Ectodermal cell (in vitro differentiated cells): ENCODE measurements around the gene METTL24.

Experiments
- H3K27ac ChIP-seq: 2 replicates; pipeline ENCODE4 v1.7.0; 2013; ENCODE audit warnings: mild to moderate bottlenecking, low read depth, low read length; ENCODE audit not compliant: insufficient read depth, poor library complexity, severe bottlenecking
- H3K27me3 ChIP-seq: 2 replicates; pipeline ENCODE4 v1.7.0; 2013; ENCODE audit warnings: mild to moderate bottlenecking, low read length; ENCODE audit not compliant: insufficient read depth, control insufficient read depth, poor library complexity, severe bottlenecking
- H3K36me3 ChIP-seq: one replicate; pipeline ENCODE4 v1.7.0; 2013; ENCODE audit warnings: low read length; ENCODE audit not compliant: control insufficient read depth, insufficient read depth
- H3K4me1 ChIP-seq: one replicate; pipeline ENCODE4 v1.7.0; 2013; ENCODE audit warnings: low read length; ENCODE audit not compliant: control insufficient read depth, insufficient read depth
- H3K4me3 ChIP-seq: 2 replicates; pipeline ENCODE4 v1.7.0; 2013; ENCODE audit warnings: low read depth, low read length, control low read depth; ENCODE audit not compliant: insufficient read depth
- H3K9me3 ChIP-seq: 2 replicates; pipeline ENCODE4 v1.7.0; 2013; ENCODE audit warnings: mild to moderate bottlenecking, low read length, moderate library complexity; ENCODE audit not compliant: control insufficient read depth
- WGBS, 2 experiments: methylation state at CpG; one replicate each; pipeline ENCODE4 v1.1.7; 2013; ENCODE audit warnings: missing lambda C conversion rate in 2 of 2; 5-methylcytosine and 5-hydroxymethylcytosine counted together

METTL24 gene

GRCh38 chr6:110364364-110365105 lies 6.4 kb upstream of the METTL24 start:
- H3K27ac ChIP-seq, result no peak overlapping the region
- H3K36me3 ChIP-seq, result no peaks in the 10 kb centered on the region
- H3K4me3 ChIP-seq, result no peak overlapping the region
- H3K27me3 ChIP-seq, result peaks cover 4% of the 10 kb centered on the region
- WGBS, 2 experiments, result 85 to 87% methylated on average over 5 of the region's 5 CpGs
- no peaks in the 10 kb centered on the region for H3K9me3 ChIP-seq
- H3K4me1 ChIP-seq, result peaks cover 37% of the 10 kb centered on the region

GRCh38 chr6:110363748-110364147 lies 5.6 kb upstream of the METTL24 start:
- no peak overlapping the region for H3K27ac ChIP-seq
- WGBS, 2 experiments, result 91 to 93% methylated on average over 3 of the region's 3 CpGs
- H3K4me3 ChIP-seq, result no peak overlapping the region
- H3K27me3 ChIP-seq, result peaks cover 9% of the 10 kb centered on the region
- no peaks in the 10 kb centered on the region for H3K36me3 ChIP-seq
- H3K9me3 ChIP-seq, result no peaks in the 10 kb centered on the region
- peaks cover 39% of the 10 kb centered on the region for H3K4me1 ChIP-seq

GRCh38 chr6:110360676-110361075 lies 2.5 kb upstream of the METTL24 start:
- Histone ChIP-seq H3K9me3 (no peaks in the 10 kb centered on the region), H3K4me1 (peaks cover 28% of the 10 kb centered on the region), H3K4me3 (no peak overlapping the region), H3K27me3 (peaks cover 31% of the 10 kb centered on the region), H3K36me3 (no peaks in the 10 kb centered on the region), H3K27ac (no peak overlapping the region)
- 95% methylated on average over 3 of the region's 3 CpGs for WGBS, 2 experiments

GRCh38 chr6:110359556-110359955 lies 1.4 kb upstream of the METTL24 start:
- H3K27ac ChIP-seq, result no peak overlapping the region
- H3K27me3 ChIP-seq, result peaks cover 31% of the 10 kb centered on the region
- WGBS, 2 experiments, result 72 to 78% methylated on average over 4 of the region's 5 CpGs

GRCh38 chr6:110358553-110359160 lies 508 bp upstream of the METTL24 start:
- Histone ChIP-seq H3K27ac (no peak overlapping the region), H3K4me3 (peak overlapping the region; percentile 44), H3K27me3 (peaks cover 31% of the 10 kb centered on the region), H3K4me1 (peaks cover 33% of the 10 kb centered on the region), H3K36me3 (no peaks in the 10 kb centered on the region), H3K9me3 (no peaks in the 10 kb centered on the region)
- WGBS, 2 experiments, result 50 to 57% methylated on average over 12 of the region's 13 CpGs

More at GRCh38 chr6:110359556-110359955, 1.4 kb upstream of the METTL24 start:
- no peak overlapping the region for H3K4me3 ChIP-seq
- H3K36me3 ChIP-seq, result no peaks in the 10 kb centered on the region
- H3K9me3 ChIP-seq, result no peaks in the 10 kb centered on the region
- H3K4me1 ChIP-seq, result peaks cover 34% of the 10 kb centered on the region

GRCh38 chr6:110357298-110357663 lies 868 bp downstream of the METTL24 start:
- Histone ChIP-seq H3K27me3 (peaks cover 31% of the 10 kb centered on the region), H3K4me3 (peak overlapping the region; percentile 42), H3K4me1 (peaks cover 44% of the 10 kb centered on the region), H3K36me3 (no peaks in the 10 kb centered on the region), H3K9me3 (no peaks in the 10 kb centered on the region), H3K27ac (no peak overlapping the region)
- WGBS, 2 experiments, result 62 to 63% methylated on average over 14 of the region's 14 CpGs

GRCh38 chr6:110356778-110357177 lies 1.4 kb downstream of the METTL24 start:
- Histone ChIP-seq H3K9me3 (no peaks in the 10 kb centered on the region), H3K4me3 (peak overlapping the region; percentile 42), H3K27ac (no peak overlapping the region), H3K36me3 (no peaks in the 10 kb centered on the region), H3K27me3 (peaks cover 31% of the 10 kb centered on the region), H3K4me1 (peaks cover 49% of the 10 kb centered on the region)
- WGBS, 2 experiments, result 85 to 87% methylated on average over 15 of the region's 15 CpGs

GRCh38 chr6:110355727-110356126 lies 2.4 kb downstream of the METTL24 start:
- Histone ChIP-seq H3K27me3 (peaks cover 31% of the 10 kb centered on the region), H3K4me1 (peaks cover 50% of the 10 kb centered on the region), H3K4me3 (no peak overlapping the region), H3K36me3 (no peaks in the 10 kb centered on the region), H3K9me3 (no peaks in the 10 kb centered on the region), H3K27ac (peak overlapping the region; percentile 64)
- 21 to 25% methylated on average over 2 of the region's 2 CpGs for WGBS, 2 experiments

- Histone ChIP-seq H3K27me3 (peaks cover 31% of the 10 kb centered on the region), H3K9me3 (no peaks in the 10 kb centered on the region), H3K4me1 (peaks cover 50% of the 10 kb centered on the region), H3K36me3 (no peaks in the 10 kb centered on the region), H3K4me3 (no peak overlapping the region), H3K27ac (peak overlapping the region; percentile 64)
- WGBS, 2 experiments, result 57 to 58% methylated on average over 2 of the region's 2 CpGs
Observed at GRCh38 chr6:110355022-110355421, 3.1 kb downstream of the METTL24 start.

- H3K27me3 ChIP-seq, result peaks cover 25% of the 10 kb centered on the region
- H3K27ac ChIP-seq, result no peak overlapping the region
- WGBS, 2 experiments, result 93% methylated on average over 2 of the region's 2 CpGs
- H3K4me1 ChIP-seq, result peaks cover 45% of the 10 kb centered on the region
- no peak overlapping the region for H3K4me3 ChIP-seq
- H3K9me3 ChIP-seq, result no peaks in the 10 kb centered on the region
- H3K36me3 ChIP-seq, result no peaks in the 10 kb centered on the region
Observed at GRCh38 chr6:110354153-110354552, 4.0 kb downstream of the METTL24 start.
